Neural cell (in vitro differentiated cells): ENCODE data around the gene JAZF1.

ENCODE experiments used
- CTCF ChIP-seq: fragments of 450-650 bp; IDR thresholded peaks from 2 replicates; pipeline ENCODE4 v1.5.1; 2014; ENCODE audit warnings: antibody characterized with exemption, mild to moderate bottlenecking, moderate library complexity; ENCODE audit not compliant: poor library complexity, severe bottlenecking
- EP300 ChIP-seq: fragments of 450-650 bp; conservative IDR thresholded peaks from 2 replicates; pipeline ENCODE4 v1.6.1; 2014; ENCODE audit warnings: antibody characterized with exemption, mild to moderate bottlenecking, moderate library complexity; ENCODE audit not compliant: poor library complexity, severe bottlenecking
- EZH2 ChIP-seq: fragments of 200-600, 300-800 bp; shearing (Covaris generic), sonication (generic); IDR thresholded peaks from 2 replicates; pipeline ENCODE4 v1.6.1; 2014; ENCODE audit warnings: antibody characterized with exemption, low read length, borderline replicate concordance, mild to moderate bottlenecking; ENCODE audit not compliant: insufficient read depth, poor library complexity, severe bottlenecking
- RAD21 ChIP-seq: fragments of 450-650 bp; conservative IDR thresholded peaks from 2 replicates; pipeline ENCODE4 v1.6.1; 2014; ENCODE audit warnings: antibody characterized with exemption, mild to moderate bottlenecking, moderate library complexity
- SMC3 ChIP-seq: fragments of 450-650 bp; conservative IDR thresholded peaks from 2 replicates; pipeline ENCODE4 v1.6.1; 2014; ENCODE audit warnings: antibody characterized with exemption, mild to moderate bottlenecking, moderate library complexity; ENCODE audit not compliant: poor library complexity
- TAF1 ChIP-seq: IDR thresholded peaks from 2 replicates; pipeline ENCODE4 v1.6.1; 2012; ENCODE audit warnings: low read depth

- TF ChIP-seq EP300 = no peak
- TF ChIP-seq CTCF = no peak
- no peak for TF ChIP-seq EZH2
- no peak for TF ChIP-seq TAF1
- no peak for TF ChIP-seq SMC3
- TF ChIP-seq RAD21 = no peak
These were observed 308.7 kb downstream of the JAZF1 start for GRCh38 chr7:27871866-27872265.
